A549 (cell line): ENCODE results near the gene EDN3.

Experiments
- CHD2 ChIP-seq: fragments of 150-350 bp; IDR thresholded peaks from 2 replicates; pipeline ENCODE4 v1.6.1; 2014; ENCODE audit warnings: low read length; ENCODE audit not compliant: partially characterized antibody
- CTCF ChIP-seq: fragments of >200 bp; sonication (Bioruptor Twin); formaldehyde crosslinking; IDR thresholded peaks from 3 replicates; pipeline ENCODE4 v1.5.1; 2016

DNA sequence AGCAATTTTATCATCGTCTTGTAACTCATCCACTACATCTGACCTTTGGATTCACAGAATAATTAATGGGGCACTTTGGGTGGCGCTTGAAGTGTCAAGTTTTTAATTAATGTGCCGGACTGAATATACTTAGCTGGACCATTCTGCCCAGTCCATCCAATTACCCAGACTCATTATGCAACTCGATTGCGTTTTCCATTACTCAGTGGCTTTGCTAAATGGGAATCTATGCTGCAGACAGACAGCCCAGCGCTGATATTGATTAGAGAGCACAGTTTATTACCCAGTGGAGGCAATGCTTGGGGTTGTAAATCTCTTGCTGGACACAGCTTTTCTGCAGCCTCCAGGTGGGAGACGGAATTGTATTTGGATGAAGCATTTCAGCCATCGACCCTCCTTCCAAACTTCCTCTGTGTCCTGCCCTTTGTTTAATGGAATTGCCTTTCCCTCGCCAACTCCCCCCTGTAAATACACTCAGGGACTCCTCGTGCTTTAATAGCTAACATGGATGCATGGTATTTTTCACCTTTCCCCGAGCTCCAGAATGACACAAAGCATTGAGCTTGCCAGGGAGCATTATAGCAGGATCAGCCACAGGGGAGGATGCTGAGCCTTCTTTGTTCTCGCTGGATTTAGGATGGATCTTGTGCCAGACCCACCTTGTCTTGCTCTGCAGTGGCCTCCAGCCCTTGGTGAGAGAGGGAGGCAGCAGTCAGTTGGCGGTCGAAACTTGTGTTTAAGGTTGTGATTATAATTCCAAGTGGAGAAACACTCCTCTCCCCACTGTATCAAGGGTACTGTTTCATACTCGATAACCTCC is 59.7 kb downstream of the EDN3 start:
- TF ChIP-seq CTCF (no peak), CHD2 (no peak)
